Measurements from ENCODE around the gene LRRC4C. TPM values are rescaled to one million over a fixed set of nuclear protein-coding genes. Genes with fewer than 3 reads are reported as not detected.

LRRC4C gene
- total and polyA plus RNA-seq, 10 of the 15 experiments (the other 5 are each of a cell fraction or from before 2014, with no cell fraction given), result 1.5 TPM; not detected in 9

- FAIRE-seq (no peak), DNase-seq (ENCODE audit: low read depth, low spot score) (no peak), ATAC-seq (no peak)
- no peaks in the 10 kb centered on the region for H3K79me2 ChIP-seq (ENCODE audit: control insufficient read depth, insufficient read depth, low read length)
- WGBS (ENCODE audit: insufficient coverage, insufficient replicate concordance, low lambda C conversion rate, missing lambda C conversion rate), result 0% methylated on average over 3 of the region's 3 CpGs
- no peak overlapping the region; the same call in 1 of the 2 replicates for H3K4me3 ChIP-seq
- no peak overlapping the region for H3K9ac ChIP-seq (ENCODE audit: control insufficient read depth, insufficient read depth, low read length)
- intact Hi-C loops (cut with micrococcal nuclease; ENCODE audit: unreplicated experiment), result no loop called here
- H3K4me1 ChIP-seq (ENCODE audit: control insufficient read depth, insufficient read depth, low read length), result no peaks in the 10 kb centered on the region
- H3K27ac ChIP-seq (ENCODE audit: control insufficient read depth, insufficient read depth), result no peak overlapping the region
- no peaks in the 10 kb centered on the region for H3K9me3 ChIP-seq (replicated peaks; ENCODE audit: control insufficient read depth, insufficient read depth, low read length)
- SMC1A ChIA-PET (ENCODE audit: uncharacterized antibody, unreplicated experiment), result interaction anchor here (0.9 to 1.9 kb wide), 2 partner anchors 9 to 93 kb away, joined by 3 to 5 read pairs; no protein-coding TSS in a partner anchor
- TF ChIP-seq HDAC2 (IDR thresholded peaks at IDR 0.05) (no peak), NR2F1 (conservative IDR thresholded peaks at IDR 0.05) (peak; percentile 82)
- H3K4me2 ChIP-seq (ENCODE audit: control insufficient read depth, insufficient read depth), result no peak overlapping the region
- in situ Hi-C loops (cut with MboI), result no loop called here
- H2AFZ ChIP-seq (ENCODE audit: control insufficient read depth, low read depth, low read length), result no peak overlapping the region
- POLR2A ChIA-PET, result no interaction called here
- H3K27me3 ChIP-seq (replicated peaks in 1 of 2; ENCODE audit: control insufficient read depth in 2 of 2, insufficient read depth in 2 of 2, low read length in 1 of 2), result no peaks in the 10 kb centered on the region
- no peaks in the 10 kb centered on the region for H3K36me3 ChIP-seq (ENCODE audit: control insufficient read depth in 2 of 2, insufficient read depth in 2 of 2, low read length in 1 of 2)
- RAD21 ChIA-PET (ENCODE audit: unreplicated experiment), result interaction anchor here (0.8 to 1.6 kb wide), 3 partner anchors 68 to 106 kb away, joined by 3 read pairs; no protein-coding TSS in a partner anchor
- CTCF ChIA-PET, result interaction anchor here (1.3 kb wide), 1 partner anchor 11 kb away, joined by 8 read pairs; no protein-coding TSS in a partner anchor
- no peaks in the 10 kb centered on the region for H4K20me1 ChIP-seq (ENCODE audit: control insufficient read depth, insufficient read depth)
- BruUV-seq (replicated peaks), result no TSS peak
Observed at GRCh38 chr11:41320238-41320637, 139.2 kb downstream of the LRRC4C start.

- RAD21 ChIA-PET (ENCODE audit: unreplicated experiment), result no interaction called here
- in situ Hi-C loops (cut with MboI) (no loop called here), intact Hi-C loops (cut with micrococcal nuclease; ENCODE audit: unreplicated experiment) (no loop called here)
- Histone ChIP-seq H3K27ac (ENCODE audit: control insufficient read depth, insufficient read depth) (no peak overlapping the region), H3K9ac (ENCODE audit: control insufficient read depth, insufficient read depth, low read length) (no peak overlapping the region), H3K4me2 (ENCODE audit: control insufficient read depth, insufficient read depth) (no peak overlapping the region), H3K9me3 (replicated peaks; ENCODE audit: control insufficient read depth, insufficient read depth, low read length) (no peaks in the 10 kb centered on the region), H4K20me1 (ENCODE audit: control insufficient read depth, insufficient read depth) (no peaks in the 10 kb centered on the region), H3K4me1 (ENCODE audit: control insufficient read depth, insufficient read depth, low read length) (no peaks in the 10 kb centered on the region), H3K36me3 (ENCODE audit: control insufficient read depth in 2 of 2, insufficient read depth in 2 of 2, low read length in 1 of 2) (no peaks in the 10 kb centered on the region), H2AFZ (ENCODE audit: control insufficient read depth, low read depth, low read length) (no peak overlapping the region), H3K27me3 (replicated peaks in 1 of 2; ENCODE audit: control insufficient read depth in 2 of 2, insufficient read depth in 2 of 2, low read length in 1 of 2) (no peaks in the 10 kb centered on the region), H3K4me3 (no peak overlapping the region), H3K79me2 (ENCODE audit: control insufficient read depth, insufficient read depth, low read length) (no peaks in the 10 kb centered on the region)
- TF ChIP-seq SP1 (IDR thresholded peaks at IDR 0.05; ENCODE audit: low read depth, low read length) (no peak), SIX5 (IDR thresholded peaks at IDR 0.05; ENCODE audit: low read depth, low read length, severe bottlenecking) (no peak), HDGF (IDR thresholded peaks at IDR 0.05) (no peak), CHD4 (IDR thresholded peaks at IDR 0.05) (no peak), ZNF622 (IDR thresholded peaks at IDR 0.05) (no peak), ELK1 (IDR thresholded peaks at IDR 0.05; ENCODE audit: low read depth, low read length) (no peak), ZNF384 (IDR thresholded peaks at IDR 0.05; ENCODE audit: borderline replicate concordance, low read depth, low read length) (no peak), ZNF217 (IDR thresholded peaks at IDR 0.05) (no peak), ZZZ3 (IDR thresholded peaks at IDR 0.05; ENCODE audit: control insufficient read depth, insufficient read length, low read depth) (no peak), PBX3 (IDR thresholded peaks at IDR 0.05; ENCODE audit: insufficient replicate concordance, low read depth, low read length) (no peak), DPF2 (IDR thresholded peaks at IDR 0.05) (no peak)
- CTCF ChIA-PET, result interaction anchor here (1.3 kb wide), 1 partner anchor 10 kb away, joined by 8 read pairs; no protein-coding TSS in a partner anchor
- BruUV-seq (replicated peaks), result no TSS peak
- 20% methylated on average over 2 of the region's 2 CpGs for WGBS (ENCODE audit: insufficient coverage, insufficient replicate concordance, low lambda C conversion rate, missing lambda C conversion rate)
- SMC1A ChIA-PET (ENCODE audit: uncharacterized antibody, unreplicated experiment), result no interaction called here
- POLR2A ChIA-PET, result no interaction called here
- FAIRE-seq, result no peak
- ATAC-seq, result no peak
- no peak for DNase-seq (ENCODE audit: low read depth, low spot score)
Observed at GRCh38 chr11:41319434-41319833, 140.0 kb downstream of the LRRC4C start.
